GM12872 (cell line): ENCODE data around the gene FMOD.

ENCODE experiments used
- TF ChIP-seq, protein P1 (sequence below): IDR thresholded peaks from 3 replicates; pipeline ENCODE4 v1.5.1; 2011; ENCODE audit warnings: low read depth, mild to moderate bottlenecking, low read length, moderate library complexity; ENCODE audit not compliant: insufficient read depth

The FMOD gene

GRCh38 chr1:203368624-203369451 lies 17.9 kb upstream of the FMOD start:
- TF ChIP-seq, protein P1, sequence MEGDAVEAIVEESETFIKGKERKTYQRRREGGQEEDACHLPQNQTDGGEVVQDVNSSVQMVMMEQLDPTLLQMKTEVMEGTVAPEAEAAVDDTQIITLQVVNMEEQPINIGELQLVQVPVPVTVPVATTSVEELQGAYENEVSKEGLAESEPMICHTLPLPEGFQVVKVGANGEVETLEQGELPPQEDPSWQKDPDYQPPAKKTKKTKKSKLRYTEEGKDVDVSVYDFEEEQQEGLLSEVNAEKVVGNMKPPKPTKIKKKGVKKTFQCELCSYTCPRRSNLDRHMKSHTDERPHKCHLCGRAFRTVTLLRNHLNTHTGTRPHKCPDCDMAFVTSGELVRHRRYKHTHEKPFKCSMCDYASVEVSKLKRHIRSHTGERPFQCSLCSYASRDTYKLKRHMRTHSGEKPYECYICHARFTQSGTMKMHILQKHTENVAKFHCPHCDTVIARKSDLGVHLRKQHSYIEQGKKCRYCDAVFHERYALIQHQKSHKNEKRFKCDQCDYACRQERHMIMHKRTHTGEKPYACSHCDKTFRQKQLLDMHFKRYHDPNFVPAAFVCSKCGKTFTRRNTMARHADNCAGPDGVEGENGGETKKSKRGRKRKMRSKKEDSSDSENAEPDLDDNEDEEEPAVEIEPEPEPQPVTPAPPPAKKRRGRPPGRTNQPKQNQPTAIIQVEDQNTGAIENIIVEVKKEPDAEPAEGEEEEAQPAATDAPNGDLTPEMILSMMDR, result no peak

GRCh38 chr1:203367057-203367456 lies 16.1 kb upstream of the FMOD start:
- TF ChIP-seq, protein P1, result no peak

DNA sequence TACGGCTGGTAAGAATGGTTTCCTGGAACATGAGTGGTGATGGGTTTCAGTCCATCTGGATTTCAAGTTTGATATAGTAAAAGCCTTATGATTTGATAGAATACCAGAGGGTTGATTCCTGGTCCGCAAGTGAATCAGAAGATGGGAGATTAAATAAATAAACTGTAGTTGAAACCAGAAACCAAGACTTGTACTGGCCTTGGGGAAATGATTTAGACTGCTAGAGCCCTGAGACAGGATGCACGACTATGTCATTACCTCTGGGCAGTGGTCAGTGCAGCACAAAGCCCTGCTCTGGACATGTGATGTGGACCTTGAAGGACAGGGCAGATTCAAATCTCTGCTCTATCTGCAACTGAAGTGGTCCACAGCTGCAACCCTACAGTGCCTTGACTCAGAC lies 15.6 kb upstream of the FMOD start:
- TF ChIP-seq, protein P1, result no peak

GRCh38 chr1:203364806-203365205 lies 13.9 kb upstream of the FMOD start:
- TF ChIP-seq, protein P1, result no peak

GRCh38 chr1:203364094-203364801 lies 13.3 kb upstream of the FMOD start:
- TF ChIP-seq, protein P1, result no peak

- TF ChIP-seq, protein P1, result no peak
Observed at GRCh38 chr1:203362720-203363025, 11.8 kb upstream of the FMOD start.

DNA sequence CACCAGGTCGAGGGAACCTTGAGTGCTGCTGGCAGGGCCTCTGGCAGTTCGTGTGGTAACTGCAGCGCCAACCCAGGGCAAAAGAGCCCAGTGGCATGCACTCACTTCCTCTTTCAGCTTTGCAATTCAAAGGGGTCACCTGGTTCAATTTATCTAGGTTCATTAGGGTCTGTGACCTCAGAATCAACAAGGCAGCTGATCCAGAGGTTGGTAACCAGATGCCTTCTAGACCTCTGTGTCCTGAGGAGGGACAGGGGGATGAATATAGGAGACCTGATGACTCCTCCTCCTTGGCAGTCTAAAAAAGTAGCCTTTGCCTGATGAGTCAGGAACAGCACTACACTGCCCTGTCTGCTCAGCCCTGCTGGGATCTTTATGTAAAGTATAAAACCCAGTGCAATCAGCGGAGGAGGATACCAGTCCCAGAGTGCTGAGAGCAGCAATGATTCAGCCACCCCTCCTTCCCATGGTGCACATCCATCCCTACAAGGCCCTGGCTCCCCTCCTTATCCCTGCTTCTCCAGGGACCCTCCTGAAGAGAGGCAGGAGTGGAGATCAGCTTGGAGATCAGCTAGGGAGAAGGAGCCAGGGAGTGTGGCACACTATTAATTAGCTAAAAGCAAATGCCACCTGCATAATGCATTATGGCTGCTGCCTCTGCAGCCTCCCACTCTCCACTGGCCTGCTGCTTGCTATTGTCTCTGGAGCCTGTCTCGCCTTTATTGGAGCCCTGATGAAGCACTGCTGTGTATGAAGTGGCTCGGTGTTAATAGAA lies 11.2 kb upstream of the FMOD start:
- TF ChIP-seq, protein P1, result no peak
